Fibroblast of villous mesenchyme (primary cell): ENCODE data around the gene ESR1. TPM values are rescaled to one million over a fixed set of nuclear protein-coding genes. Genes with fewer than 3 reads are reported as not detected.

ENCODE experiments used
- DNase-seq: peaks from one replicate; pipeline ENCODE4 v3.0.0-alpha.2; 2010; ENCODE audit warnings: low read depth
- H3K4me3 ChIP-seq: 2 replicates; pipeline ENCODE4 v1.5.1; 2011; ENCODE audit warnings: low read depth, mild to moderate bottlenecking, low read length
- total RNA-seq: library from RNA; depleted of rRNA; stranded (reverse); fragments of >200 nt; gene quantifications from 2 replicates; pipeline ENCODE4 v1.2.3, GENCODE V29; 2012
- TF ChIP-seq, protein P1 (sequence below): IDR thresholded peaks from 2 replicates; pipeline ENCODE4 v1.5.1; 2012; ENCODE audit warnings: low read depth, mild to moderate bottlenecking, low read length; ENCODE audit not compliant: insufficient read depth

Gene ESR1
- total RNA-seq, 1 donor: 2.6 TPM

GRCh38 chr6:152147269-152147668, 339.8 kb downstream of the ESR1 start:
- H3K4me3 ChIP-seq: no peak overlapping the region
- TF ChIP-seq, protein P1, sequence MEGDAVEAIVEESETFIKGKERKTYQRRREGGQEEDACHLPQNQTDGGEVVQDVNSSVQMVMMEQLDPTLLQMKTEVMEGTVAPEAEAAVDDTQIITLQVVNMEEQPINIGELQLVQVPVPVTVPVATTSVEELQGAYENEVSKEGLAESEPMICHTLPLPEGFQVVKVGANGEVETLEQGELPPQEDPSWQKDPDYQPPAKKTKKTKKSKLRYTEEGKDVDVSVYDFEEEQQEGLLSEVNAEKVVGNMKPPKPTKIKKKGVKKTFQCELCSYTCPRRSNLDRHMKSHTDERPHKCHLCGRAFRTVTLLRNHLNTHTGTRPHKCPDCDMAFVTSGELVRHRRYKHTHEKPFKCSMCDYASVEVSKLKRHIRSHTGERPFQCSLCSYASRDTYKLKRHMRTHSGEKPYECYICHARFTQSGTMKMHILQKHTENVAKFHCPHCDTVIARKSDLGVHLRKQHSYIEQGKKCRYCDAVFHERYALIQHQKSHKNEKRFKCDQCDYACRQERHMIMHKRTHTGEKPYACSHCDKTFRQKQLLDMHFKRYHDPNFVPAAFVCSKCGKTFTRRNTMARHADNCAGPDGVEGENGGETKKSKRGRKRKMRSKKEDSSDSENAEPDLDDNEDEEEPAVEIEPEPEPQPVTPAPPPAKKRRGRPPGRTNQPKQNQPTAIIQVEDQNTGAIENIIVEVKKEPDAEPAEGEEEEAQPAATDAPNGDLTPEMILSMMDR: no peak

DNA sequence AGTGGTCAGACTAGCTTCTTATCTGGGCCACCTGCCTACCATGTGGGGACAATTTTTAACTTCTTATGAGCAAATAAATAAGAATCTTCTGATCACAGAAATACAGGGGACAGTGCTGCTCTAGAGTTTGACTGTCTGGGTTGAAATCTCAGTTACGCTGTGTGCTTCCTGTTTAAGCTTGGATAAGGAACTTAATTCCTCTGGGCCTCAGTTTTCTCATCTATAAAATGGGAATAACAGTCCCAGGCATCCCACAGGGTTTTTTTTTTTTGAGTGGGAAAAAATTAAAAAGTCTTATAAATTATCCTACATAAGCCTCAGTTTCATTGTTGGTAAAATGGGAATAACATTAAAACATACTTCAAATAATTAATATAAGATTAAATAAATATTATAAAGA, 340.9 kb downstream of the ESR1 start:
- no peak overlapping the region for H3K4me3 ChIP-seq
- no peak for DNase-seq
- TF ChIP-seq, protein P1: no peak

More at GRCh38 chr6:152147269-152147668, 339.8 kb downstream of the ESR1 start:
- DNase-seq: no peak

GRCh38 chr6:152150196-152150595, 342.7 kb downstream of the ESR1 start:
- DNase-seq: no peak
- TF ChIP-seq, protein P1: no peak
- H3K4me3 ChIP-seq: no peak overlapping the region

DNA sequence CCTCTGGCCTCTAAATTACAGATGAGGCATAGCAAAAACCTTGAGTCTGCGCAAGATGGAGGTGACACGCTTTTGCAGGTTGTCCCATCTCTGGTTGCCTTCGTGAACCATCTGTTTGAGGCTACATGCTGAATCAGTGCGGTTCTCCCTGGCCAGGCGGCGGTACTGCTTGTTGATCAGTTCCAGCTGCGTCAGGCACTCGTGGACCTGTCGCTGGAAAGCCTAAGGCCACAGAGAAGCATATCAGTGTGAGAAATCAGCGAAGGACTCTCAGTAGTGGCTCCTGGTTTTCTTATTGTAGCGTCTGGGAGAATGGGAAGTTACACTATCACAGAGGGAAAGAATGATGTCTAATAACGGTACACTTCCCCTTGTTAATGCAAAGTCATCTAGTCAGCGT, 344.4 kb downstream of the ESR1 start:
- DNase-seq: peak; percentile 58
- no peak overlapping the region for H3K4me3 ChIP-seq
- TF ChIP-seq, protein P1: no peak

- H3K4me3 ChIP-seq: no peak overlapping the region
- DNase-seq: no peak
- TF ChIP-seq, protein P1: no peak
Measured at GRCh38 chr6:152154559-152155356, 347.3 kb downstream of the ESR1 start.

- TF ChIP-seq, protein P1: no peak
- no peak for DNase-seq
- H3K4me3 ChIP-seq: no peak overlapping the region
Measured at GRCh38 chr6:152155792-152156191, 348.3 kb downstream of the ESR1 start.
